Measurements from ENCODE around the gene PKNOX2. TPM values are rescaled to one million over a fixed set of nuclear protein-coding genes. Genes with fewer than 3 reads are reported as not detected.

PKNOX2 gene
- total RNA-seq, 4 donors from 2014 or later, result 0.40 to 5.9 (median 1.1) TPM; not detected in 1

- no peaks in the 10 kb centered on the region for H3K27me3 ChIP-seq
- TF ChIP-seq POLR2A (IDR thresholded peaks at IDR 0.05) (no peak), CTCF (IDR thresholded peaks at IDR 0.05) (no peak)
- 76 to 96% methylated on average over 4 to 7 of the region's 11 CpGs for WGBS, 2 donors
- H3K36me3 ChIP-seq, result no peaks in the 10 kb centered on the region
- H3K27ac ChIP-seq, result peak overlapping the region in 1 of 4 donors; percentile 39
- no peaks in the 10 kb centered on the region for H3K9me3 ChIP-seq
- intact Hi-C loops (cut with DNase I), result no loop called here
- peaks cover 0 to 6% (median 0%) of the 10 kb centered on the region in 3 donors for H3K4me1 ChIP-seq
- H3K4me3 ChIP-seq, result no peak overlapping the region
- no peak for DNase-seq
Measured at GRCh38 chr11:125223901-125224361, 59.4 kb downstream of the PKNOX2 start.

GRCh38 chr11:125224391-125225021, 60.0 kb downstream of the PKNOX2 start:
- peak overlapping the region in 1 of 4 donors; percentile 39 for H3K27ac ChIP-seq
- no peak overlapping the region for H3K4me3 ChIP-seq
- H3K4me1 ChIP-seq, result peaks cover 0 to 6% (median 0%) of the 10 kb centered on the region in 3 donors
- H3K27me3 ChIP-seq, result no peaks in the 10 kb centered on the region
- no peaks in the 10 kb centered on the region for H3K9me3 ChIP-seq
- H3K36me3 ChIP-seq, result no peaks in the 10 kb centered on the region
- no peak for TF ChIP-seq POLR2A (IDR thresholded peaks at IDR 0.05)
- TF ChIP-seq CTCF (IDR thresholded peaks at IDR 0.05), result peak in 1 of 6 experiments; percentile 24
- no peak for DNase-seq
- WGBS, 2 donors, result 68 to 69% methylated on average over 7 to 13 of the region's 15 CpGs
- intact Hi-C loops (cut with DNase I), result no loop called here

GRCh38 chr11:125225401-125225800, 60.9 kb downstream of the PKNOX2 start:
- WGBS, 2 donors, result 65 to 83% methylated on average over 2 of the region's 2 CpGs
- no peak for DNase-seq
- no peaks in the 10 kb centered on the region for H3K36me3 ChIP-seq
- H3K27ac ChIP-seq, result no peak overlapping the region
- peaks cover 0 to 6% (median 0%) of the 10 kb centered on the region in 3 donors for H3K4me1 ChIP-seq
- intact Hi-C loops (cut with DNase I), result no loop called here
- TF ChIP-seq CTCF (IDR thresholded peaks at IDR 0.05) (no peak), POLR2A (IDR thresholded peaks at IDR 0.05) (no peak)
- H3K4me3 ChIP-seq, result no peak overlapping the region
- no peaks in the 10 kb centered on the region for H3K9me3 ChIP-seq
- H3K27me3 ChIP-seq, result no peaks in the 10 kb centered on the region

- no peak for DNase-seq
Measured at GRCh38 chr11:125226031-125226430, 61.5 kb downstream of the PKNOX2 start.

More at GRCh38 chr11:125226031-125226430, 61.5 kb downstream of the PKNOX2 start:
- no peak overlapping the region for H3K27ac ChIP-seq
- no peak overlapping the region for H3K4me3 ChIP-seq
- H3K4me1 ChIP-seq, result peaks cover 0 to 6% (median 0%) of the 10 kb centered on the region in 3 donors
- intact Hi-C loops (cut with DNase I), result no loop called here
- TF ChIP-seq POLR2A (IDR thresholded peaks at IDR 0.05) (no peak), CTCF (IDR thresholded peaks at IDR 0.05) (no peak)
- 68 to 69% methylated on average over 2 of the region's 2 CpGs for WGBS, 2 donors
- no peaks in the 10 kb centered on the region for H3K36me3 ChIP-seq
- H3K27me3 ChIP-seq, result no peaks in the 10 kb centered on the region
- no peaks in the 10 kb centered on the region for H3K9me3 ChIP-seq

Data from esophagus squamous epithelium (tissue), 5 donors.